ENCODE results near the gene ERLIN1.
"Not testable (repeated sequence)": the region's sequence is repeated elsewhere in the genome, so short reads cannot be mapped to it uniquely, and the experiment has no call there.

The ERLIN1 gene

GRCh38 chr10:100135486-100135885, 50.3 kb downstream of the ERLIN1 start:
- H3K36me3 ChIP-seq (ENCODE audit: control insufficient read depth, insufficient read depth, low read length): no peaks in the 10 kb centered on the region
- H3K27me3 ChIP-seq (ENCODE audit: control insufficient read depth, insufficient read depth, low read length, poor library complexity, severe bottlenecking): no peaks in the 10 kb centered on the region
- no peaks in the 10 kb centered on the region for H3K4me1 ChIP-seq (ENCODE audit: control insufficient read depth, insufficient read depth, low read length)
- H3K27ac ChIP-seq (ENCODE audit: insufficient read depth, low read depth, low read length, poor library complexity, severe bottlenecking): no peak overlapping the region
- no peak overlapping the region for H3K4me3 ChIP-seq (ENCODE audit: insufficient read depth, low read depth, low read length)
- H3K9me3 ChIP-seq (ENCODE audit: control insufficient read depth, low read length): no peaks in the 10 kb centered on the region

- Histone ChIP-seq H3K27me3 (ENCODE audit: control insufficient read depth, insufficient read depth, low read length, poor library complexity, severe bottlenecking) (no peaks in the 10 kb centered on the region), H3K4me3 (ENCODE audit: insufficient read depth, low read depth, low read length) (no peak overlapping the region), H3K36me3 (ENCODE audit: control insufficient read depth, insufficient read depth, low read length) (no peaks in the 10 kb centered on the region), H3K4me1 (ENCODE audit: control insufficient read depth, insufficient read depth, low read length) (no peaks in the 10 kb centered on the region), H3K27ac (ENCODE audit: insufficient read depth, low read depth, low read length, poor library complexity, severe bottlenecking) (no peak overlapping the region), H3K9me3 (ENCODE audit: control insufficient read depth, low read length) (no peaks in the 10 kb centered on the region)
- WGBS, 2 experiments: 84 to 93% methylated on average over 1 of the region's 1 CpG
Observed at GRCh38 chr10:100133801-100134200, 52.0 kb downstream of the ERLIN1 start.

- 93 to 97% methylated on average over 2 of the region's 2 CpGs for WGBS, 2 experiments
- Histone ChIP-seq H3K36me3 (ENCODE audit: control insufficient read depth, insufficient read depth, low read length) (no peaks in the 10 kb centered on the region), H3K27me3 (ENCODE audit: control insufficient read depth, insufficient read depth, low read length, poor library complexity, severe bottlenecking) (no peaks in the 10 kb centered on the region), H3K27ac (ENCODE audit: insufficient read depth, low read depth, low read length, poor library complexity, severe bottlenecking) (no peak overlapping the region), H3K9me3 (ENCODE audit: control insufficient read depth, low read length) (no peaks in the 10 kb centered on the region), H3K4me3 (ENCODE audit: insufficient read depth, low read depth, low read length) (no peak overlapping the region), H3K4me1 (ENCODE audit: control insufficient read depth, insufficient read depth, low read length) (no peaks in the 10 kb centered on the region)
Observed at GRCh38 chr10:100132427-100132826, 53.4 kb downstream of the ERLIN1 start.

- H3K9me3 ChIP-seq (ENCODE audit: control insufficient read depth, low read length): no peaks in the 10 kb centered on the region
- H3K27ac ChIP-seq (ENCODE audit: insufficient read depth, low read depth, low read length, poor library complexity, severe bottlenecking): no peak overlapping the region
- no peaks in the 10 kb centered on the region for H3K27me3 ChIP-seq (ENCODE audit: control insufficient read depth, insufficient read depth, low read length, poor library complexity, severe bottlenecking)
- no peak overlapping the region for H3K4me3 ChIP-seq (ENCODE audit: insufficient read depth, low read depth, low read length)
- H3K36me3 ChIP-seq (ENCODE audit: control insufficient read depth, insufficient read depth, low read length): no peaks in the 10 kb centered on the region
- no peaks in the 10 kb centered on the region for H3K4me1 ChIP-seq (ENCODE audit: control insufficient read depth, insufficient read depth, low read length)
- 91 to 100% methylated on average over 1 to 3 of the region's 3 CpGs for WGBS, 2 experiments
Observed at GRCh38 chr10:100131571-100131970, 54.3 kb downstream of the ERLIN1 start.

GRCh38 chr10:100130831-100131230, 55.0 kb downstream of the ERLIN1 start:
- 88 to 91% methylated on average over 7 of the region's 7 CpGs for WGBS, 2 experiments
- no peaks in the 10 kb centered on the region for H3K36me3 ChIP-seq (ENCODE audit: control insufficient read depth, insufficient read depth, low read length)
- H3K9me3 ChIP-seq (ENCODE audit: control insufficient read depth, low read length): no peaks in the 10 kb centered on the region
- no peak overlapping the region for H3K27ac ChIP-seq (ENCODE audit: insufficient read depth, low read depth, low read length, poor library complexity, severe bottlenecking)
- H3K4me1 ChIP-seq (ENCODE audit: control insufficient read depth, insufficient read depth, low read length): no peaks in the 10 kb centered on the region
- no peaks in the 10 kb centered on the region for H3K27me3 ChIP-seq (ENCODE audit: control insufficient read depth, insufficient read depth, low read length, poor library complexity, severe bottlenecking)
- no peak overlapping the region for H3K4me3 ChIP-seq (ENCODE audit: insufficient read depth, low read depth, low read length)

- H3K27me3 ChIP-seq (ENCODE audit: control insufficient read depth, insufficient read depth, low read length, poor library complexity, severe bottlenecking): no peaks in the 10 kb centered on the region
Observed at GRCh38 chr10:100129424-100129823, 56.4 kb downstream of the ERLIN1 start.

GRCh38 chr10:100128951-100129350, 56.9 kb downstream of the ERLIN1 start:
- WGBS, 2 experiments: 80 to 86% methylated on average over 8 of the region's 8 CpGs
- H3K27me3 ChIP-seq (ENCODE audit: control insufficient read depth, insufficient read depth, low read length, poor library complexity, severe bottlenecking): no peaks in the 10 kb centered on the region
- H3K27ac ChIP-seq (ENCODE audit: insufficient read depth, low read depth, low read length, poor library complexity, severe bottlenecking): no peak overlapping the region

More at GRCh38 chr10:100129424-100129823, 56.4 kb downstream of the ERLIN1 start:
- 90 to 92% methylated on average over 9 of the region's 9 CpGs for WGBS, 2 experiments
- H3K9me3 ChIP-seq (ENCODE audit: control insufficient read depth, low read length): no peaks in the 10 kb centered on the region
- H3K36me3 ChIP-seq (ENCODE audit: control insufficient read depth, insufficient read depth, low read length): no peaks in the 10 kb centered on the region
- H3K4me3 ChIP-seq (ENCODE audit: insufficient read depth, low read depth, low read length): no peak overlapping the region
- no peaks in the 10 kb centered on the region for H3K4me1 ChIP-seq (ENCODE audit: control insufficient read depth, insufficient read depth, low read length)
- no peak overlapping the region for H3K27ac ChIP-seq (ENCODE audit: insufficient read depth, low read depth, low read length, poor library complexity, severe bottlenecking)

GRCh38 chr10:100125335-100125734, 60.5 kb downstream of the ERLIN1 start:
- not testable (repeated sequence) for H3K36me3 ChIP-seq (ENCODE audit: control insufficient read depth, insufficient read depth, low read length); H3K9me3 ChIP-seq (ENCODE audit: control insufficient read depth, low read length); H3K27me3 ChIP-seq (ENCODE audit: control insufficient read depth, insufficient read depth, low read length, poor library complexity, severe bottlenecking); H3K4me3 ChIP-seq (ENCODE audit: insufficient read depth, low read depth, low read length); H3K4me1 ChIP-seq (ENCODE audit: control insufficient read depth, insufficient read depth, low read length); H3K27ac ChIP-seq (ENCODE audit: insufficient read depth, low read depth, low read length, poor library complexity, severe bottlenecking)
- WGBS, 2 experiments: 68 to 73% methylated on average over 2 of the region's 2 CpGs

More at GRCh38 chr10:100128951-100129350, 56.9 kb downstream of the ERLIN1 start:
- no peaks in the 10 kb centered on the region for H3K4me1 ChIP-seq (ENCODE audit: control insufficient read depth, insufficient read depth, low read length)
- no peak overlapping the region for H3K4me3 ChIP-seq (ENCODE audit: insufficient read depth, low read depth, low read length)
- no peaks in the 10 kb centered on the region for H3K36me3 ChIP-seq (ENCODE audit: control insufficient read depth, insufficient read depth, low read length)
- H3K9me3 ChIP-seq (ENCODE audit: control insufficient read depth, low read length): no peaks in the 10 kb centered on the region

GRCh38 chr10:100124097-100124496, 61.7 kb downstream of the ERLIN1 start:
- 93 to 99% methylated on average over 4 of the region's 4 CpGs for WGBS, 2 experiments
- Histone ChIP-seq H3K4me1 (ENCODE audit: control insufficient read depth, insufficient read depth, low read length) (no peaks in the 10 kb centered on the region), H3K9me3 (ENCODE audit: control insufficient read depth, low read length) (no peaks in the 10 kb centered on the region), H3K36me3 (ENCODE audit: control insufficient read depth, insufficient read depth, low read length) (no peaks in the 10 kb centered on the region), H3K27me3 (ENCODE audit: control insufficient read depth, insufficient read depth, low read length, poor library complexity, severe bottlenecking) (no peaks in the 10 kb centered on the region), H3K4me3 (ENCODE audit: insufficient read depth, low read depth, low read length) (no peak overlapping the region), H3K27ac (ENCODE audit: insufficient read depth, low read depth, low read length, poor library complexity, severe bottlenecking) (no peak overlapping the region)

GRCh38 chr10:100122780-100123179, 63.0 kb downstream of the ERLIN1 start:
- H3K9me3 ChIP-seq (ENCODE audit: control insufficient read depth, low read length): no peaks in the 10 kb centered on the region
- no peak overlapping the region for H3K4me3 ChIP-seq (ENCODE audit: insufficient read depth, low read depth, low read length)
- no peaks in the 10 kb centered on the region for H3K27me3 ChIP-seq (ENCODE audit: control insufficient read depth, insufficient read depth, low read length, poor library complexity, severe bottlenecking)
- no peaks in the 10 kb centered on the region for H3K4me1 ChIP-seq (ENCODE audit: control insufficient read depth, insufficient read depth, low read length)
- H3K27ac ChIP-seq (ENCODE audit: insufficient read depth, low read depth, low read length, poor library complexity, severe bottlenecking): no peak overlapping the region
- H3K36me3 ChIP-seq (ENCODE audit: control insufficient read depth, insufficient read depth, low read length): no peaks in the 10 kb centered on the region

GRCh38 chr10:100120550-100120949, 65.3 kb downstream of the ERLIN1 start:
- 85 to 89% methylated on average over 2 of the region's 2 CpGs for WGBS, 2 experiments
- Histone ChIP-seq H3K27me3 (ENCODE audit: control insufficient read depth, insufficient read depth, low read length, poor library complexity, severe bottlenecking) (no peaks in the 10 kb centered on the region), H3K27ac (ENCODE audit: insufficient read depth, low read depth, low read length, poor library complexity, severe bottlenecking) (no peak overlapping the region), H3K36me3 (ENCODE audit: control insufficient read depth, insufficient read depth, low read length) (no peaks in the 10 kb centered on the region), H3K4me1 (ENCODE audit: control insufficient read depth, insufficient read depth, low read length) (no peaks in the 10 kb centered on the region), H3K9me3 (ENCODE audit: control insufficient read depth, low read length) (no peaks in the 10 kb centered on the region), H3K4me3 (ENCODE audit: insufficient read depth, low read depth, low read length) (no peak overlapping the region)

All from ectodermal cell (in vitro differentiated cells).